Forelimb muscle (tissue), 1 donor: ENCODE measurements around the gene EXD3. TPM values are rescaled to one million over a fixed set of nuclear protein-coding genes. Genes with fewer than 3 reads are reported as not detected.
"Not testable (repeated sequence)": the region's sequence is repeated elsewhere in the genome, so short reads cannot be mapped to it uniquely, and the experiment has no call there.

Experiments used
- DNase-seq: peaks from one replicate; pipeline ENCODE4 v3.0.0-alpha.2; 2013; ENCODE audit warnings: low read depth
- polyA plus RNA-seq: library from polyadenylated mRNA; unstranded; fragments of 120-200 nt; gene quantifications from one replicate; pipeline ENCODE4 v1.2.1, GENCODE V29; 2013; ENCODE audit not compliant: insufficient read length

EXD3 gene
- polyA plus RNA-seq, 1 donor: 13.0 TPM

DNA sequence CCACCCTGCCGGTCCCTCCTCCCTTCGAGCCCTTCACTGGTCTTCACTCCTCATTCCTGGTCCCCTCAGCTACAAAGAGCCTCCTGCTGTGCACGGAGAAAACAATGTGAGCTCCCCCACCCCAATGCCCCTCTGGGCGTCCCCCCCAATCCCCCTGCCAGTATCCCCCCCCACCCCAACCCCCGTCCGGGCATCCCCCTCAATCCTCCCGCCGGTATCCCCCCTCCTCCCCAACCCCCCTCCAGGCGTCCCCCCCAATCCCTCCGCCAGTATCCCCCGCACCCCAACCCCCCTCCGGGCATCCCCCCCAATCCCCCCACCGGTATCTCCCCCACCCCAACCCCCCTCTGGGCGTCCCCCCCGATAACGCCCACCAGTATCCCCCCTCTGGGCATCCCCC, 42.8 kb downstream of the EXD3 start:
- DNase-seq: no peak

DNA sequence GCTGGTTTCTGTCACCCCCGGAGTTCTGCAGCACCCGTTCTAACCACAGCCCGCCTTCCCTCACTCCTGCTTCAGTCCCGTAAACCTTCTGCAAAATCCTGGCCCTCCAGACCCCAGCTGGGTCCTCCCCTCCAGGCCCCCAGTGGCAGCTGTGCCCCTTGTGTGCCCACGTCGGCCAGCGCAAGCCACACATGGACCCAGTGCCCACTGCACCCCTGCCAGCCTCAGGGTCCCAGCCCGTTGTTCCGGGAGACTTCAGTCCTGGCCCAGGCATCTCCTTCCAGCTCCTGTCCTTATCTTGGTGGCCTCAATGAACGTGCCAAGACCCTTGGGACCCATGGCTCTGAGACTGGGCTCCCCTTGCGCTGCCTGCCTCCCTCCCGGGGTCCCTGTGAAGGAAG, 43.2 kb downstream of the EXD3 start:
- DNase-seq: no peak

DNA sequence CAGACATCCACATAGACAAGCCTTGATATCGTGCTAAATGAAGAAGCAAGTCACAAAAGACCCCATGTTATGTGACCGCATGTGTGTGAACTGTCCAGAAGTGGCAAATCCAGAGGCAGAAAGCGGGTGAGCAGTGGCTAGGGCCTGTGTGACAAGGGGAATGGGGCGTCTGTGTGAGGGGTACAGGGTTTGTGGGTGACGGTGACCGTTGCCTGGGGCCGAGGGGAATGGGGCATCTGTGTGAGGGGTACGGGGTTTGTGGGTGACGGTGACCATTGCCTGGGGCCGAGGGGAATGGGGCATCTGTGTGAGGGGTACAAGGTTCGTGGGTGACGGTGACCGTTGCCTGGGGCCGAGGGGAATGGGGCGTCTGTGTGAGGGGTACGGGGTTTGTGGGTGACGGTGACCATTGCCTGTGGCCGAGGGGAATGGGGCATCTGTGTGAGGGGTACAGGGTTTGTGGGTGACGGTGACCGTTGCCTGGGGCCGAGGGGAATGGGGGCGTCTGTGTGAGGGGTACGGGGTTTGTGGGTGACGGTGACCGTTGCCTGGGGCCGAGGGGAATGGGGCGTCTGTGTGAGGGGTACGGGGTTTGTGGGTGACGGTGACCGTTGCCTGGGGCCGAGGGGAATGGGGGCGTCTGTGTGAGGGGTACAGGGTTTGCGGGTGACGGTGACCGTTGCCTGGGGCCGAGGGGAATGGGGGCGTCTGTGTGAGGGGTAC, 44.1 kb downstream of the EXD3 start:
- DNase-seq: not testable (repeated sequence)

DNA sequence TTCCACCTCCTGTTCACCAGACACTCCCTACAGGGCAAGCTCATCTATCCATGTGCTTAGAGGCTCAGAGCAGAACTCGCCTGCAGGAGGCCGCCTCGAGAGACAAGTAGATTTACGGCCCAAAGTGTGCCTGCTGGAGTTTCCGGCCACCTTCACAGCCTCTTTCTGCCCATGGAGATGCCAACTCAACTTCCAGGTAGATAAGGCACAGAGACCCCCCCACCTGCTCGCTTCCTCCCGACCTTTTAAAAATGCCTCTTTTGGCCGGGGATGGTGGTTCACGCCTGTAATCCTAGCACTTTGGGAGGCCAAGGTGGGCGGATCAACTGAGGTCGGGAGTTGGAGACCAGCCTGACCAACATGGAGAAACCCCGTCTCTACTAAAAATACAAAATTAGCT, 46.6 kb downstream of the EXD3 start:
- DNase-seq: no peak

DNA sequence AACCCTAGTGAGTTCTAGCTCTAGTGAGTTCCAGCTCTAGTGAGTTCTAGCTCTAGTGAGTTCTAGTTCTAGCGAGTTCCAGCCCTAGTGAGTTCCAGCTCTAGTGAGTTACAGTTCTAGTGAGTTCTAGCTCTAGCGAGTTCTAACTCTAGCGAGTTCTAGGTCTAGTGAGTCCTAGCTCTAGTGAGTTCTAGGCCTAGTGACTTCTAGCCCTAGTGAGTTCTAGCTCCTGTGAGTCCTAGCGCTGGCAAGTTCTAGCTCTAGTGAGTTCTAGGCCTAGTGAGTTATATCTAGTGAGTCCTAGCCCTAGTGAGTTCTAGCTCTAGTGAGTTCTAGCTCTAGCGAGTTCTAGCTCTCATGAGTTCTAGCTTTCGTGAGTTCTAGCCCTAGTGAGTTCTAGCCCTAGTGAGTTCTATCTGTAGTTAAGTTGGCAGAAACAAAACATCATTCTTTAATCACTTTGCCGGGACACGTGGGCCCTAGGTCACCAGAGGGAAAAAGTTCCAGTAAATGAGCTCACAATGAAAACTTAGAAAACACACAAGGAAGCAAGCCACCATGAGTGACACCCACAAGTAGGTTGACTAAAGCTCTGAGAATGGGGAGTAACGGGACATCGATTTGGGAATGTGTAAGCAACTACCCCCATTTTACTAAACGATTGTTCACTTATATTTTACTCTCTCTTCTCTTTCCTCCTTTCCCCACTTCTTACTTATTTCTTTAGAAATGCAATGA, 47.5 kb downstream of the EXD3 start:
- DNase-seq: no peak

DNA sequence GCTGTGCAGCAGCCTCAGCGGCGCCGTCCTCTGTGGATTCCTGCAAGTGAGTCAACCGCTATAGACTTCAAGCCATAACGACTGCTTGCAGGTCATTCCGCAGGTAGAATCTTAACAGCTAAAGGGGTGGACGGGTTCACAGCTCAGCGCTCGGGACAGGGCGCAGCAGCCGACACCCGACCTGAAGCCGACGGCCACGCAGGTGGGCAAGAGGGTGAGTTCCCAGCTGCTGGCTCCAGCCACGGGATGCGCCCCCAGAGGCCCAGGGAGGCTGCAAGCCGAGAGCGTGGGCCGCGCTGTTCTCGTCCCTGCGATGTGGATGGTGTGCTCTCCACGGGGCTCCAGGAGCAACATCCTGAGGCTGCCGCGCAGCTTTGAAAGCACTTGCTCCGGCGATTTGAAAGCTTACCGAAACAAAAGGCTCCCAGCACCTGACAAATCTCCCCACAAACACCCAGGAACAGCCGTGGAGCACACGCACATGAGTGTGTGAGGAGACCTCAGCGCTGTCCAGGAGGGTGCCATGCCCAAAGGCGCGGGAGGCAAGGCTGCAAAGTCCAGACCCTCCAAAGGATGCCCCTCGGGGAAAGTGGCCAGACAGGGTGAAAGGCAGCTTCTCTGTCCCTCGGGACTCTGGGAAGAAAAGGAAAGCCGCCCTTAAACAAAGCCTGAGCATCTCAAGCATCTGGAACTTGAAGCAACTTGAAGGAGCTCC, 48.7 kb downstream of the EXD3 start:
- DNase-seq: no peak

DNA sequence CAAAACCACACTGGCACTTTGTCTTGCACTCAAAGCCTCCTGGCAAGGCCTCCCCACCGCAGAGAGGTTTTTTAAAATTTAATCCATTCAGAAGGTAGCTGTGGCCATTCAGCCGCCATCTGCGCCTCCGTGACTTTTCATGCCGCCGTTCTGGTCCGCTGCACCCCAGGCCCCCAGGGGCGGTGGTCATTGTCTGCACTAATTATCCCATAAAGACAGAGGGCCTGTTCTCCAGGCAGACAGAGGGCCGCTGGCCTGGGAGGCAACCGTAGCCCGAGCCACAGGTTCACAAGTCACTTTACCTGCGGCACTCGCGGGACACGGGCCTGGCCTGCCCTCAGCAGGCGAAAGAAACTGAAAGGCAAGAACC, 49.4 kb downstream of the EXD3 start:
- no peak for DNase-seq

DNA sequence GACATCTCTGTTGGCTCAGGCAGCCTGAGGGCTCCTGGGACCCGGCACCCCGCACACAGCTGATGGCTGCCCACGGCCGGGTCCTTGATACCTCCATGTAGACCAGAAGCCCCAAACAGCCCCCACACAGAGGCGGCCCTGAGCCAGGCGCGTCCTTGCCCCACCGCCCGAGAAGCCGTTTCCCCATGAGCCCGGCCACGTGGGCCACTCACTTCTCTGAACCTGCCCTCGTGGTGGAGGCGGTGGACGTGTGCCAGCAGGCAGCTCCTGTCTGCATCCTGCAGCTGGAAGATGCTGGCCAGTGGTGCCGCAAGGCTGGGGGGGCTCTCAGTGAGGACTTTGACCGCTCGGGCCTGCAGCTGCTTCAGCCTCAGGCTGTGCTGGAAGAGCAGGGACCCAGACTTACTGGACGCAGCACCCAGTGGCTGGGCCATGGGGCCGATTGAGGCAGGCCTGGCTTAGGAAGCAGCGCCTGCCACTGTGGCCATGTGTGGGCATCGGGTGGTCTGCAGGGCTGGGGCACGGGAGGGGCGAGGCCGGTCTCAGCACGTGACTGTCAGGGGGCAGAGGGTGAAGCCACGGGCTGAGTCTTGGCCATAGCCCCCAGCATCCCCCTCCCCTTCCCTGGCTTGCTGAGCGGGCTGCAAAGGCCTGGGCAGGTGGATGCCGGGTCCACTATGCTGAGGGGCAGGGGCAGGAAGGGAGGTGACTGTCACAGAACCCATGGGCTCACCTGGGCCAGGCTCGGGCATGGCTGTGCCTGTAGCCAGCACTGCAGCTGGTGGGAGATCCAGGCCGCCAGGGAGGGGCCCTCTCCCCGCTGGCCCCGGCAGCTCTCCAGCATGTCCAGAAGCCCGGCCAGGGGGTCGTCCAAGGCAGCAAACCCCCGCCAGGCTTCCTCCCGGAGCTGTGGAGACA, 50.0 kb downstream of the EXD3 start:
- DNase-seq: no peak

DNA sequence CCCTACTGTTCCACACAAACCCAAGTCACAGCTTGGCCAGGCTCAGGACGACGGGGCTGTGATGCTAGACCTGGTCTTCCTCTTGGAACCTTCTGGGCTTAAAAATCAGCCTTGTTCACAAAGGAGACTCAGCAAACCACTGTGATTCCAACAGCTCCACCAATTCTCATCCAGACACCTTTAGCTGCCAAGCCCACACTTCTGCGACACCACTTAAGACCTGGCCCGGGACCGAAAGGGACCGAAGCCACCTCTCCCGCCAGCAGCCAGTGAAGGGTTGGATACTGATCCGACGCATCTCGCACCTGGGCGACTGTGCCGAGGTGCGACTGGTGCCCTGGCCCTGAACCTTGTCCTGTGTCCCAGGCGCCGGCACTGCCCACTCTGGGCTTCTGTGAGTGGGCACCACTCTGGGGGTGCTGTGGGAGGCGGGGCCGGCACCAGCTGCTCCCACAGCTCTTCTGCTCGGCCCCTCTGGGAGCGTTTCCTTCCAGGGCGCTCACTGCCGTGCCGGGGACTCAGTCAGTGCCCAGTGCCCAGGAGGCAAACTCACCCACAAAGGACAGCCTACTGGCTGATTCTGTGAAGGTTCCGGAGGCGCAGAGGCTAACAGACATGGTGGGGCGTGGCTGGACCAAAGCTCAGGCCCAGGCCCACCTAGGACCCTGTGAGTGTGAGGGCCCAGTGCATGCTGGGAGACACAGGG, 50.9 kb downstream of the EXD3 start:
- no peak for DNase-seq

DNA sequence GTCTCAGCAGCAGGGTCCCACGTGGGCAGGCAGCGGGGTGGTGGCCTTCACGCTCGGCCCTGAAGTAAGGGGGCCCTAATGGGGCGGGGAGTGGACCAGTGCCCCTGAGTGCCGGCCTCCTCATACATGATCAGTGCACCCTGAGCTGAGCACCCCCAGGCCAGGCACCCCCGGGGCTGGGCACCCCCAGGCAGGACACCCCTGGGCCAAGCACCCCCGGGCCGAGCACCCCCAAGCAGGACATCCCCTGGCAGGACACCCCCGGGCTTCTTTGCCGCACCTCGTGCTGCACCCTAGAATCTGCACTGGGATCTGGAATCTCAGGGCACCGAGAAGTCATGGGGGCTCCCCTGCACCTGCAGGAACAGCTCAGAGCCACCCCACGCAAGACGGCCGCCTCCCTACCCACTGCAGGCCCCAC, 51.4 kb downstream of the EXD3 start:
- DNase-seq: no peak

DNA sequence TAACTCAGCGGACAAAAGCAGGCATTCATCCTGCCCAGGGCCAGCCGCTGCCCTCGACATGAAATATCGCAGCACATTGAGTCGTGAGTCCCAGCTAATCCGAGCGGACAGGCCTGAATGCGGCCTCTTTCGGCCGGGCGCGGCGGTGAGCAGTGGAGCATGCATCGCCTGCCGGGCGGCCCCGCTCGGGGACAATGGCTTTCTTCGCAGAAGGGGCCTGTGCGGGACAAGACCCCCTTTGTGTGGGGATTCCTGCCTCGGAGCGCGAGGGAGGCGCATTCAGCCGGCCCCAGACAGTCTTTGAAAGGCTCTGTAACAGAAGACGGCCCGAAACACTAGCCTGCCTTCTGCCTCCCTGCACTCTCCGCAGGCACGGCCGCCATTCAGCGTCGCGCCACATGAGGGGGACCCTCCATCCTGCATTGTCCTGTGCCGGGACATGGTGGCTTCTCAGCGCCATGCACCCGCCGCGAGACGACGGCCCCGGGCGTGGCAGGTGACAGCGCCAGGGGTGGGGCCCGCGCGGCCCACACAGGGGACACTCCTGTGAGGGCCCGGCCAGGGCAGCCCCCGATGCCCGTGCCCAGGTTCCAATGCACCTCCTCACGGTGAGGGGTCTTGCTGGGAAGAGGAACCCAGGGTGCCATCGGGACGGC, 52.0 kb downstream of the EXD3 start:
- DNase-seq: no peak

DNA sequence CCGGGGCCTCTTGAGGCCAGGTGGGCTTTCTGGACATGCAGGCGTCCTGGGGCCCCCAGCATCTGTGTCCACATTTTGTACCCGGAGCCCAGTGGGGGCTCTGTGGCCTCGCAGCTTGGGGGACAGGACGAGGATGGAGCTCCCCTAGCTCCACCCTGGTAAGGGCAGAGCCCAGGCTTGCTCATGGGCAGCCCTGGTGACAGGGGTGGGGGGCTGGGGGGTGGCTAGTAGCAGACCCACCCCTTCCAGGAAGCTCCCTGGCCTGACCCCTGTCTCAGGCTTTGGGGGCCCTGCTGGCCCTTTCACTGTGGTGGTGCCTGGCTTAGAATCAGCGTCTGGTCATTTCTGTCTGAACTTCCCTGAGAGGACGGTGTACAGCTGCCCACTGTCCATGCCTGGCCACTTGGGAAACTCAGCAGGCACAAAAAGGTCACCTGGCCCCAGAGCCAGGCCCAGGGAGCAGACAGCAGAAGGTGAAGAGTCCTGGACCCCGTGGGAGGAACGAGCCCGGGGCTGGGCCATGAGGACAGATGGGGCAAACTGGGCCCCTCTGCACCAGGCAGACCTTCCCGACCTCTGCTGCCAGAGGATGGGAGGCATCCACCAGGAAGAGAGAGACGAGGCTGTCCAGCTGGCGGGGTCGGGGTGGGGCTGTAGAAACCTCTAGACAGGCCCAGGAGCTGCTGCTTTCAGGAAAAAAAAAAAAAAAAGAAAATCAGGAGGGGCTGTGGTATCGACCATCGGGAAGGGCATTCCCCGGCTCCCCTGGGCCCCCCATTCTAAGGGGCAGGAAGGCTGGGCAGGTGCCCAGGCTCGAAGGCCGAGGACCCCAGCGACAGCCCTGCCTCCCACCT, 52.8 kb downstream of the EXD3 start:
- DNase-seq: no peak

DNA sequence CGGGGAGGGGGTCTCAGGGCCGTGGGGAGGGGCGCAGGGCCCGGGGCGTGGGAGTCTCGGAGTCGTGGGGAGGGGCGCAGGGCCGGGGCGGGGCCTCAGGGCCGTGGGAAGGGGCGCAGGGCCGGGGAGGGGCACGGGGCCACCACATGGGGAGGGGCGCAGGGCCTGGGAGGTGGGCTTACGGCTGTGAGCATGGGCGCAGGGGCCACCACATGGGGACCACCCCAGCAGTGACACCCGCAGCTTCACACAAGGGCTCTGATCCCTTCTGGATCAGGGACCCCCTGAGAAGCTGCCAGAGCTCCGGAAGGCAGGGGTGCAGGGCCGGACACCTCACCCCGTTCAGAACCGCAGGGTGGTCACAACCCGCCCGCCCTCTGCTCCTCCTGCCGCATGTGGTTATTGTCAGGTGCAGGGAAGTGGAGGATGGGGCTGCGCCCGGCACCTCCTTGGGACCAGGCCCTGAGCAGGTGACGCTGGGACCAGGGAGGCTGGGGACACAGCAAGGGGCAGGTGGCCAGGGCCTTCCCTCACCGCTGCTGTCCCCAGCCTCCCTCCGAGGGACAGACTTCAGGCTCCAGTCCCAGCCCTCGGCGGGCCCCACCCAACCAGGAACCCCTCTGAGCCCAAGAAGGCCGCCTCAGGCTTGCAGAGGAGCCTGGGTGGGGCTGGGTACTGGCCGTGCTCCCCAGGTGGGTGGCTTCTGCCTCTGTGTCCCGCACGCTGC, 53.7 kb downstream of the EXD3 start:
- no peak for DNase-seq

DNA sequence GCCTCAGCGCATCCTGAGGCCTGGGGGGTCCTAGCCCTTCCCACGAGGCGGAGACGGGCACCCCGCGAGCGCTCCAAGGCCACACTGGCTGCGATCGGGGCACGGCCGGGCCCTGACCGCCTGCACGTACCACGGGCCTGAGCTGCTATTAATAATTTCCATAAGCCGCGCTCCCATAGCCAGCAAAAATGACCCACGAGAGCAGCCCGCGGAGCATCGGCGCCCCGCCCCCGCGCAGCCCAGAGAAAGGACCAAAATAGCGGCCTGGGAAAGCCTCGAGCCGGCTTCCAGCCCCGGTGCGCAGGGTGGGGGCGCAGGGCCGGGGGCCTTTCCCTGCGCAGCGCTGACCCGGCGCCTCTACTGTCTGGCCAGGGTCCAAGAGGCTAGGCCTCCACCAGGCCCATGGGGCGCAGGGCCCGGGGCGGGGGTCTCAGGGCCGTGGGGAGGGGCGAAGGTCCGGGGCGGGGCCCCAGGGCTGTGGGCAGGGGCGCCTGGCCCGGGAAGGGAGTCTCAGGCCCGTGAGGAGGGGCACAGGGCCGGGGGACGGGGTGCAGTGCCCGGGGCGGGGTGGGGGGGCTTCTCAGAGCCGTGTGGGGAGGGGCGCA, 54.4 kb downstream of the EXD3 start:
- DNase-seq: peak; percentile 28

DNA sequence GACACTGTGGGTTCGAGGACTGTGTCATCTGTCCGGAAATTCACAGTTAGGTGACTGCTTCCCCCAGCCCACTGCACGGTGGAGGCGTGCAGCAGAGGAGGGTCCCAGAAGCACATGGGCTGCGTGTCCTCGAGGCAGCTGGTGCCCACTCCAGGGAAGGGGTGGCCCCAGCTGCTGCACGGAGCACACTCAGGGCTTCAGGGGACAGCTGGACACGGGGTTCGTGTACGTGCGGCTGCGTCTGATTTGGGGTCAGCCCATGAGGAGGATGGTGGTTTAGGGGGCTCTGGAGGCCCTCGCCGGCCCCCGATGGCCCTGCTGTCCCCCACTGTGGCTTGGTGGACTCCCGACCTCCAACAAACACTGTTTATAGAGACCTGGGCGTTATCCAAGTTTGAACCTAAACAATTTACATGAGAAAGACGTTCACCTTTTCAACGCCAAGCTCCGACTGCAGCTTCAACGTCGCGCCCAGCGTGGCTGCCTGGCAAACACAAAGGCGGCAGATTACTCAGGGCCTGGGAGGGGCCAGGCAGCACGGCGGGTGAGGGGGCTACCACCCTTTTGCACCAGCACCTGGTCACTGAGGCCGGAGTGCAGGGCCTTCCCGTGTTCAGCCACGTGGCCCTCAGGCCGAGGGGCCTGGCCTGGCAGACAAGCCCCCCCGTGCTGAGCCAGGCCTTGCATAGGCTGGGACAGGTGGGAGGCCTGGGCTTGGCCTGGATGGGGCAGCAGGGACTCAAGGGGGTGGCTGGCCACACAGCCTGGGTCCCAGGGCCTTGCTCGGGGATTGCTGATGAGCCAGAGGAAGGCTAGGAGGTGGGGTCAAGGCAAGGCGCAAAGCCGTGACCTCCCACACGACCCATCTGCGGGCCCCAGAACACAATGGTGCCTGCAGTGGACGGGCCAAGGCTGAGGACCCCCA, 55.2 kb downstream of the EXD3 start:
- no peak for DNase-seq

DNA sequence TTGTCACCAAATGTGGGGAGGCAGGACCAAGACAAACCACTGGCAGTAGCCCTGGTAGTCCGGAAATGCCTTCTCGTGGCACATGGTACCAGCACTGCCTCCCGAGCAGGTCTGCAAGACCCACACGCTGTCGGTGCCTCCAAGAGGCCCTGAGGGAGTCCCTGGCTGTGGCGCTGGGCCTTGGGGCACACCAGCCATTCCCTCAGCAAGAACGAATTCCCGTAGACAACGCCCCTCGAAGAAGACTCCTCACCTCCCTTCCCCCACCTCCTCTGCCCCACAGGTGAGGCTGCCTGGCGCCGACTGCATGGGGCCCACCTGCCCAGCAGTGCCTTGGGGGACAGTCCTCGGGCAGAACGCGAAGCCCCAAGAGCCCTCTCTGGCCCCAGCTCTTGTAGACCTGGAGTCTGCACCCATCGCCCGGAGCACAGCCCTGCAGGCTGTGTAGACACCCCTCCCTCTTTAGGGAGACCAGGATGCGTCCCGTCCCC, 56.0 kb downstream of the EXD3 start:
- DNase-seq: no peak

DNA sequence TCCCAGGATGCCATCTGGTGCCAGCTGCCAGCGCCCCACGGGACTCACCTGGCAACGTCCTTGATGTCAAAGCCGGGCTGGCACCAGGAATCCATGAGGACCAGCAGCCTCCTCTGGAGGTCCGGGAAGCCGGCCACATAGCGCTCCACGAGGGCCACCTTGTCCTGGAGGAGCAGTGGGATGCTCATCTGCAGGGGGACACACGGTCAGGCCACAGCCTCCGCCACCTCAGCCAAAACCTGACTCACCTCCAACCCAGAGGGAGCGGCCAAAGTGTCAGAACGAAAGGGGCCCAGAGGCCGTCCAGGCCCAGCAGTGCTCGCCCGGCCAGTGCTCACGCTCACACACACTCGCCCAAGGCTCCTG, 56.5 kb downstream of the EXD3 start:
- DNase-seq: no peak
